GM18873 (cell line): Measurements from ENCODE around the gene SLC6A16.
"Not testable (repeated sequence)": the region's sequence is repeated elsewhere in the genome, so short reads cannot be mapped to it uniquely, and the experiment has no call there.

ENCODE experiments used
- ATAC-seq: cut with Tn5 transposase; IDR thresholded peaks from one replicate; pipeline ENCODE4 v1.9.1; 2021; ENCODE audit warnings: mild to moderate bottlenecking, moderate library complexity, moderate number of reproducible peaks; ENCODE audit not compliant: unreplicated experiment, low FRiP score

Gene SLC6A16

GRCh38 chr19:49287141-49287770, 37.7 kb downstream of the SLC6A16 start:
- ATAC-seq, result no peak

GRCh38 chr19:49282184-49282583, 42.8 kb downstream of the SLC6A16 start:
- ATAC-seq, result no peak

GRCh38 chr19:49272204-49272603, 52.8 kb downstream of the SLC6A16 start:
- no peak for ATAC-seq

GRCh38 chr19:49271080-49271753, 53.8 kb downstream of the SLC6A16 start:
- no peak for ATAC-seq

GRCh38 chr19:49266409-49266808, 58.6 kb downstream of the SLC6A16 start:
- not testable (repeated sequence) for ATAC-seq

GRCh38 chr19:49264258-49264657, 60.7 kb downstream of the SLC6A16 start:
- no peak for ATAC-seq

GRCh38 chr19:49261602-49262001, 63.4 kb downstream of the SLC6A16 start:
- no peak for ATAC-seq

GRCh38 chr19:49256691-49257090, 68.3 kb downstream of the SLC6A16 start:
- no peak for ATAC-seq

- ATAC-seq, result no peak
These were observed 69.3 kb downstream of the SLC6A16 start for GRCh38 chr19:49255674-49256073.

- no peak for ATAC-seq
These were observed 75.1 kb downstream of the SLC6A16 start for GRCh38 chr19:49249933-49250332.

- no peak for ATAC-seq
These were observed 77.3 kb downstream of the SLC6A16 start for GRCh38 chr19:49247676-49248075.

- ATAC-seq, result no peak
These were observed 80.7 kb downstream of the SLC6A16 start for GRCh38 chr19:49244256-49244655.

GRCh38 chr19:49243726-49244125, 81.3 kb downstream of the SLC6A16 start:
- no peak for ATAC-seq

- no peak for ATAC-seq
These were observed 81.9 kb downstream of the SLC6A16 start for GRCh38 chr19:49243129-49243528.

- ATAC-seq, result no peak
These were observed 83.2 kb downstream of the SLC6A16 start for GRCh38 chr19:49241769-49242168.
